ENCODE results near the gene CTSG. TPM values are rescaled to one million over a fixed set of nuclear protein-coding genes. Genes with fewer than 3 reads are reported as not detected.

Gene CTSG
- total RNA-seq, 1 experiment from 2014 or later: not detected

DNA sequence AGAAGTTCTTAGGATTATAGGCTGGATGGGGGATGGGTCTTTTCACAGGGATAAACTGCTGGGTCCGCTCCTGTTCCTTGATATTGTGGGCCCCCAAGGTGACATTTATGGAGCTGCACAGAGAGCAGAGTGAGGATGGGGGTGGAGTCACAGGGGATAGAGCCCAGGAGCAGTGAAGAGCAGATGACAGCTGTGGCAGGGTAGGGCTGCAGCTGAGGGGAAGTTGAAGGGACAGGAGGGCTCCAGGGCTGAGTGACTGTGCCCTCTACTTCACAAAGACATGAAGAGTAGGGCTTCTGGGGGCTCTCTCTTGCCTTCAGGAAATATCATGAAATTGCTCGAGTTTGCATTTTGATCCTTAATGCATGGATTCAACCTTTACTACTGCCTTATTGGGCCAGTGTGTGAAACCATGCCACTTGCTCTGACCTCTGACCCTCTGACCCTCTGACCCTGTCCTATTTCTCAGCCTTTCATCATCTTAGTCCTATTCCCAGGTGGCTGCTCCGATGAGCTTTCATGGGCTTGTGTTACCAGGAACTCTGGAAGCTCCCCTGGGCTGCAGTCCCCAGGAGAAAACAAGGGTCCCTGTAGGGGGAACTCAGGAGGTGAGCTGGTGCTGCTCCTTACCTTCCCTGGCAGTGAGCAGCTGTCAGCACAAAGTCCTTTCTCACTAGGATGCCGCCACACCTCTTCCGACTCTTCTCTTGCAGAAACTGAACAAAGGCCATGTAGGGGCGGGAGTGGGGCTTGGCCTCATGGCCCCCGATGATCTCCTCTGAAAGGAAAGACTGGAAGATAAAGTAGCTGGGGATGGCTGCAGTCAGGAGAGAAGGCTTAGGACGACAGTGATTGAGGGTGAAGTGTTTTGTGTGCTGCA is 31.8 kb upstream of the CTSG start:
- no peak overlapping the region for H3K27ac ChIP-seq (ENCODE audit: insufficient read length, low read depth, low read length)
- no peaks in the 10 kb centered on the region for H3K79me2 ChIP-seq (ENCODE audit: insufficient read depth, low read length)
- no peak overlapping the region for H3K14ac ChIP-seq (ENCODE audit: insufficient read depth, low read length)
- no peak overlapping the region for H2BK20ac ChIP-seq (ENCODE audit: low read depth, low read length, poor library complexity, severe bottlenecking)
- H3K4me1 Mint-ChIP-seq: no peaks in the 10 kb centered on the region
- no peak overlapping the region for H3K4me3 Mint-ChIP-seq
- no peak overlapping the region; a peak in 1 of 7 replicates for H3K27ac Mint-ChIP-seq
- WGBS (ENCODE audit: extremely low coverage, insufficient read length, low lambda C conversion rate): no CpG with 5 or more reads among the region's 8 CpGs
- no peak overlapping the region for H3T11ph ChIP-seq (ENCODE audit: low read length)
- peaks cover 2% of the 10 kb centered on the region for H3K27me3 Mint-ChIP-seq (ENCODE audit: low read depth)
- no peaks in the 10 kb centered on the region for H3K27me3 ChIP-seq (ENCODE audit: insufficient read depth, low read length)
- H3K79me1 ChIP-seq (ENCODE audit: insufficient read depth, low read depth, low read length, poor library complexity, severe bottlenecking): no peaks in the 10 kb centered on the region
- H3K23me2 ChIP-seq (ENCODE audit: insufficient read length, low read depth, low read length, poor library complexity, severe bottlenecking): no peaks in the 10 kb centered on the region
- H4K8ac ChIP-seq (replicated peaks; ENCODE audit: insufficient read length, low read depth, low read length): no peak overlapping the region
- H3K4me1 ChIP-seq (ENCODE audit: insufficient read depth, low read length): no peaks in the 10 kb centered on the region
- H4K91ac ChIP-seq (ENCODE audit: insufficient read length, low read depth, low read length): no peak overlapping the region
- no peak overlapping the region for H2BK120ac ChIP-seq (ENCODE audit: low read depth, low read length, poor library complexity, severe bottlenecking)
- no peak overlapping the region for H2AFZ ChIP-seq (ENCODE audit: low read length)
- H4K5ac ChIP-seq (ENCODE audit: insufficient read length, low read depth, low read length): no peak overlapping the region
- no peak overlapping the region for H3K23ac ChIP-seq (ENCODE audit: insufficient read length, low read depth, low read length)
- no peak overlapping the region for H2AK5ac ChIP-seq (ENCODE audit: insufficient read length, low read length)
- H2BK12ac ChIP-seq (ENCODE audit: insufficient read length, low read depth, low read length): no peak overlapping the region
- no peak overlapping the region for H3K18ac ChIP-seq (ENCODE audit: insufficient read length, low read depth, low read length)
- no peak overlapping the region for H3K4ac ChIP-seq (ENCODE audit: low read depth, low read length)
- H3K36me3 Mint-ChIP-seq (ENCODE audit: insufficient read depth in 1 of 3, low read depth in 3 of 3): peaks cover 0 to 46% (median 0%) of the 10 kb centered on the region in 3 experiments; a peak in 2 of 7 replicates
- TF ChIP-seq, protein P1, sequence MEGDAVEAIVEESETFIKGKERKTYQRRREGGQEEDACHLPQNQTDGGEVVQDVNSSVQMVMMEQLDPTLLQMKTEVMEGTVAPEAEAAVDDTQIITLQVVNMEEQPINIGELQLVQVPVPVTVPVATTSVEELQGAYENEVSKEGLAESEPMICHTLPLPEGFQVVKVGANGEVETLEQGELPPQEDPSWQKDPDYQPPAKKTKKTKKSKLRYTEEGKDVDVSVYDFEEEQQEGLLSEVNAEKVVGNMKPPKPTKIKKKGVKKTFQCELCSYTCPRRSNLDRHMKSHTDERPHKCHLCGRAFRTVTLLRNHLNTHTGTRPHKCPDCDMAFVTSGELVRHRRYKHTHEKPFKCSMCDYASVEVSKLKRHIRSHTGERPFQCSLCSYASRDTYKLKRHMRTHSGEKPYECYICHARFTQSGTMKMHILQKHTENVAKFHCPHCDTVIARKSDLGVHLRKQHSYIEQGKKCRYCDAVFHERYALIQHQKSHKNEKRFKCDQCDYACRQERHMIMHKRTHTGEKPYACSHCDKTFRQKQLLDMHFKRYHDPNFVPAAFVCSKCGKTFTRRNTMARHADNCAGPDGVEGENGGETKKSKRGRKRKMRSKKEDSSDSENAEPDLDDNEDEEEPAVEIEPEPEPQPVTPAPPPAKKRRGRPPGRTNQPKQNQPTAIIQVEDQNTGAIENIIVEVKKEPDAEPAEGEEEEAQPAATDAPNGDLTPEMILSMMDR (conservative IDR thresholded peaks at IDR 0.05): no peak
- H4K20me1 ChIP-seq (ENCODE audit: control insufficient read depth, insufficient read depth, insufficient read length): no peaks in the 10 kb centered on the region
- H3K56ac ChIP-seq (ENCODE audit: insufficient read length, low read depth, low read length): no peak overlapping the region
- H2BK15ac ChIP-seq (ENCODE audit: low read depth, low read length): no peak overlapping the region
- no peaks in the 10 kb centered on the region for H3K9me3 ChIP-seq (ENCODE audit: control insufficient read depth, low read depth, low read length)
- DNase-seq: no peak
- H3K9ac ChIP-seq (ENCODE audit: extremely low read depth, insufficient read length, low read length): no peak overlapping the region
- no peak overlapping the region for H3K4me2 ChIP-seq (ENCODE audit: insufficient read depth, insufficient read length, low read length)
- H2BK5ac ChIP-seq (ENCODE audit: insufficient read length, low read length): no peak overlapping the region
- peaks cover 0 to 85% of the 10 kb centered on the region in 2 experiments; a peak in 2 of 5 replicates for H3K9me3 Mint-ChIP-seq

Data from H9 (cell line).